Stimulated activated CD4-positive, alpha-beta T cell treated with anti-CD3 and anti-CD28 coated beads, Interleukin-1b, Interleukin-23, amount 100 ng/mL, for 1 hour (primary cell): Measurements from ENCODE around the gene PLPP4.

Experiments used
- DNase-seq, 2 donors: peaks; one replicate each; pipeline ENCODE4 v3.0.0-alpha.2; 2020; ENCODE audit warnings: low read depth in 2 of 2

PLPP4 gene

GRCh38 chr10:120456626-120457430 lies at the start of gene PLPP4:
PLPP4 (plus strand) TSS chr10:120457227; CDS start chr10:120457306, 79 bp downstream.
- DNase-seq: no peak

- no peak for DNase-seq
Observed at GRCh38 chr10:120409816-120410215, 47.2 kb upstream of the PLPP4 start.

DNA sequence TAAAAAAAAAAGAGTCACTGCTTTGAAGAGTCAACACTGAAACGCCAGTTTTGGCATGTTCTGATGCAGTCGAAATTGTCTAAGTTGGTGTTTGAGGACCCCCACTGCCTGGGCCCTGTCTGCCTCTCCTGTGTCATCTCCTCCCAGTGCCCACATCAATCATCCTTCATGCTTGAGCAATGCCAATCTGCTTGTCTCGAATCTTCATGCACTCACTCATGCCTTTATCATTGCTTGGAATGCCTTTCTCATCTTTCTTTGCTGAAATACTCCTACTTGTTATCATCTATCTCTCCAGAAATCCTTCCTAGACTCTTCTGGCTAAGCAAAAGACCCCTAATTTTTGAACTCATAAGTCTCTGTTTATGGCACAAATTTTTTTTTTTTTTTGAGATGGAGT lies 42.1 kb upstream of the PLPP4 start:
- DNase-seq: no peak

DNA sequence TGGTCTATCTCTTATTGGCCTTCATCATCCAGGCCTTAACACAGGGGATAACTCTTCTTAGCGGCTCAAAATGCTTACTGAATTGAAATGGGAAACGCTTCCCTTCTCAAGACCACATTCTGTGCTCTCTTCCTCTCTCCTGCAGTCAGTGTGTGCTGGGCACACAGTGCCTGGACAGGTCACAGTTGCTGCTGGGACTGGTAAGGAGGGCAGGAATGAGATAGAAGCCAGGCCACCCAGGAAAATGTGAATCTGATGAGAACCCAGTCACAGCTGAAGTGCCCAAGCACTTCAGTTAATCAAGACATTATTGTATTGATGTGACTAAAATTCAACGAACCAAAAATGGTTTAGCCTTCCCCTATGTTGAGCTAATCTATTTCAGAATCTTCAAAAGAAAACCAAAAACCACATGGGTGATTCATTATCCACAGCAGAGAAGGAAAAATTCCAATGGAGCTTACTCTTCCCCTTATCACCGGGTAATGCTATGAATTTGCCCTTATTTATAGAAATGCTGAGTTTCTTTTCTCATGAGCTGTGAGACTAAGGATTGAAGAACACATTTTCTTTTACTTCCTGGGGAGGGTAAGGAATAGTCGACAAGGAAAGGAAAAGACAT lies 41.2 kb upstream of the PLPP4 start:
- no peak for DNase-seq

GRCh38 chr10:120420421-120420820 lies 36.6 kb upstream of the PLPP4 start:
- DNase-seq: no peak

DNA sequence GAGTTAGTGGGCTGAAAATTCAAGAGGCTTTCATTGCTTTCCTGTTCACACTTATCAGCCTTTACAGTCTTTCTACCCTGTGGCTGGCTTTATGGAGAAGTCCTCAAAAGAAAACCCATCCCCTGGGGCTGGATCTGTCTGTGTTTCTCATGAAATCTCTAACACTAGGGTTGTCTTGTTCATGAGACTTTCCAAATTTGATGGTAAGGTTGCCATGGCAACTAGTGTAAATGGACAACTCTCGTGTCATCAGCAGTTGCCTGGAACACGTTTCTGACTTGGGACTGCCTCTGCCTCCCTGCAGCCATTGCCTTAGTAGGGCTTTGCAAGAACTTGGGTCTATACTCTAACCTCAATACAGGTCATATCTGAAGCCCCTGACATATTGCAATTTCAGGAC lies 35.8 kb upstream of the PLPP4 start:
- DNase-seq: no peak

DNA sequence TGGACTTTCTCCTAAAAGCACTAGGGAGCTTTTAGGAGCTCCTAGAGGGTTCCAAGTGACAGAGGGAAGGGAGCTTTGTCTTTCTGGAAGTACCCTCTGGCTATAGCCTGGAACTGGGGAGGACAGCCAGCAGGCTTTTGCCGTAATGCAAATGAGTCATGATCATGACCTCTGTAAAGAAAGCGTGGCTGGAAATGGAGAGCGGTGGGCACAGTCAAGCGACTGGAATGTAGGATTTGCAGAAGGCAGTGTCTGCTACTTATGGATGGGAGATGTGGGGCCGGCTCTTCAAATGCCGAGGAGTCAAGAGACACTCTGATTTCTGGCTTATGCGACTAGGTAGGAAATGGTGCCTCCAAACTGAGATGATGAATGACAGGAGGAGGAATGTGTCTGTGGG lies 34.6 kb upstream of the PLPP4 start:
- no peak for DNase-seq

GRCh38 chr10:120423431-120424197 lies 33.4 kb upstream of the PLPP4 start:
- no peak for DNase-seq

DNA sequence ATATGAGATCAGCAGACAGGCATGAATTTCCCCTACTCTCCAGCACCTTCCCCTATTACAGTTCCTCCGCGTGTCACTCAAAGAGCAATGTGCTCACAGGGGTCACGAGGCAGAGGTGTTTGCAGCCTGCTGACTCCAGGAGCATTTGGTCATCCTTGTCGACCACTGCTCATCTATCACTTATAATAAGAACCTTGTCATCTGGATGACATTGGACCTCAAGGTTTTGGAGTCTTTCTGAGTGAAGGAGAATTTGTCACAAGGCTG lies 32.9 kb upstream of the PLPP4 start:
- DNase-seq: no peak

GRCh38 chr10:120426306-120426705 lies 30.7 kb upstream of the PLPP4 start:
- no peak for DNase-seq

DNA sequence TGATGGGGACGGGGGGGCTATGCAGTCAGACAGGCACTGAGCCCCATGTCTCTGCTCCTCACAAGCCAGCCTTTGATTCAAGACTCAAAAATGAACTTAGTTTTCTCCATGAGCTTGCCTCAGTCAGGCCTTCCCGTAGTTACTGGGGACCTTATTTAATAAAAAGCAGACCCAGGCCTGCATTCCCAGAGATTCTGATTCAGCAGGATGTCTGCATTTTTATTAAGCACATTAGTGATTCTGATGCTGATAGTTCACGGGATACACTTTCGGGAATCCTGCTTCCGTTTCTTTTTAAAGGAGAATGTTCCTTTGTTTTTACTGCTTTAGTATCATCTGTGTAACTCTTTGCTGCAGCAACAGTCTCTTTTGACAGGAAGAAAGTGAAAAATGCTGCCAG lies 28.3 kb upstream of the PLPP4 start:
- no peak for DNase-seq

- no peak for DNase-seq
Observed at GRCh38 chr10:120429395-120429794, 27.6 kb upstream of the PLPP4 start.

GRCh38 chr10:120431251-120431651 lies 25.8 kb upstream of the PLPP4 start:
- DNase-seq: no peak

DNA sequence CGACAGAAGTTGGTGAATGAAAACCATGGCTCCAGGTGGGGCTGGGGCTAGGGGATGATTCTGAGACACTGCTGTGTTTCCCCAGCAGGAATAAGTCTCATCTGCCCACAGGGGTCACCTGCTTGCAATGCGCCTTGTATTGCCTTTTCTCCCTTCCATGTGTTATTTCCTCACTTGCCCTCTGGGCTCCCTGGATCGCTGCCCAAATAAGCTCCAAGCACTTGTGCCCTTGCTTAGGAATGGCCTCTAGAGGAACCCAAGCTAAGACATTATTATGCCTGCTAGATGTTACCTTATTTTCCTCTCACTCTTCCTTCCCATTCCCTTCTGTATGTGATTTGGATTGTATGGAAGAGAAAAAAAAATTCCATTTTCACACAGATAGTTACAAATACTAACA lies 24.8 kb upstream of the PLPP4 start:
- no peak for DNase-seq

GRCh38 chr10:120433141-120433540 lies 23.9 kb upstream of the PLPP4 start:
- no peak for DNase-seq

- DNase-seq: no peak
Observed at GRCh38 chr10:120436439-120437112, 20.5 kb upstream of the PLPP4 start.

DNA sequence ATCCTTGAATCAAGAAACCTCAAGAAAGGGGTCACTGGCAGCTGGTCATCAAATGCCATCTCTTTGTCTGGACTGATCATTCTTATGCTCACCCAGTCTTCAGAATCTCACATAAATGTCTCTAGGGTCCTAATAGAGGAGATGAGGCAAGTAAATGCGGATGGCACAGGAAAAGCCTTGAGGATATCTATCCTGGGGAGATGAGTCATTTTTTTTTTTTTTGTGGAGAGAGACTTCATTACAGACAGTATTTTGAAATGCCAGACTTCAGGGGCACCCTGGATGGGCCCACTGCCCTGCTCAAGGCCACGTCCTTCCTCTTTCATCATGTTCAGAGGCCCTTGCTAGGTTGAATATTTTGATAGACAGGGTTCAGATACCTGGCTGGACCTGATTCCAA lies 19.5 kb upstream of the PLPP4 start:
- no peak for DNase-seq

DNA sequence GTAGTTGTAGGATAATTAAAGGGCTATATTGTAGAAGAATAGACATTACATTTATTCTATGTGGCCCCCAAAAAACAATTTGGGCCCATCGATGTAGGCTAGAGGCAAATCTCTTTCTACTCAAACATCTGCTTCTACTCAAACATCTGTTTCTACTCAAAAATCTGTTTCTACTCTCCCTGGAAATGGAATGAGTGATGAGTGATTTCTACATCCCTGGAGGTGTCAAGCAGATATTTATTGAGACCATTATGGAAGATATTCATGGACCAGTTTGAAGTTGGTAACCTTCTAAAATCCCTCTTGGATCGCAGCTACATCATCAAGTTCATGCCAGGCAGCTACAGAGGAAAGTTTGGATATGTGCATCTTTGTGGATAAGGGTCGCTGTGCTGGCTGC lies 5.1 kb upstream of the PLPP4 start:
- no peak for DNase-seq

GRCh38 chr10:120453319-120453718 lies 3.7 kb upstream of the PLPP4 start:
- no peak for DNase-seq

DNA sequence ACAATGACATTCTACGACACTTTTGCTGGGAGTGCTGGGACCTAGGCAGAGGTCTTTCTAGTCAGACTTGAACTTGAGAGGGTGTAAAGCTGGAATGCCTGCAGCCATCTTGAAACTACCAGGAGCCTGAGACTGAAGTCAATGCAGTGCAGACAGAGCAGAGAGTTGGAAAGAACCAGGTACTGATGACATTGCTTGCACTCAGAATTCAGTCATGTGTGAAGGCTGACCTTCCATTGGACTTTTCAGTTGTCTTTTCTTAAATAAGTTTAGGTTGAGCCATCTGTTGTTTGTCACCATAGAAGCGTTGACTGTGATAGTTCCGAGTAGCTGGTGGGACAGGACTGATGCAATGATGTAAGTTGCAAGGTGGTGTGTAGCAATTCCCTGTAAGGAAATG lies 3.1 kb upstream of the PLPP4 start:
- no peak for DNase-seq

GRCh38 chr10:120455004-120455403 lies 2.0 kb upstream of the PLPP4 start:
- no peak for DNase-seq

DNA sequence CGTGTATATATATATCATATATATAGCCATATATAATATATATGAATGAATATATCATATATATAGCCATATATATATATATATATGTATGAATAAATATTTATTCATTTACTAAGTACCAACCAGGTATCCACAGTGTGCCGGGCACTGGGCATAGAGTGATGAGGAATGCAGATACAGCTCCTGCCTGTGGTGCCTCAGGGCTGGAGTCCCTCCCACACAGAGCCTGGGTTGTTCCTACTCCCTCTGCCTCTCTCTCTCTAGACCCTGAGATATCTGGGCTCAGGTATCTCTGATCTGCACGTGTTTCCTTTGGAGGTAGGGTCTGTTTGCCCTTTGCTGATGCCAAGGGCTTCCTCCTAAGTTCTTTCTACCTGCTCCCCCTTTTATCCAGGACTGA lies 1.4 kb upstream of the PLPP4 start:
- no peak for DNase-seq
